K562 (cell line): ENCODE measurements around the gene OR52I1. TPM values are rescaled to one million over a fixed set of nuclear protein-coding genes. Genes with fewer than 3 reads are reported as not detected.

Experiments used
- ATAC-seq: fragments of 200-7000 bp; cut with Tn5 transposase; 3 replicates; pipeline ENCODE4 v1.9.1; 2020; ENCODE audit warnings: moderate library complexity
- BruUV-seq: library from RNA; stranded (reverse); fragments of 400-500 nt; replicated peaks from 2 replicates; lab custom pipeline; 2021; lab: Mats Ljungman, UMichigan
- CTCF ChIA-PET: fragments of 300-600 bp; formaldehyde crosslinking; extraction: SDS; loops from one replicate; lab custom pipeline; 2021; ENCODE audit warnings: low intra/inter-chr PET ratio; lab: Yijun Ruan, JAX
- POLR2A ChIA-PET: fragments of 300-600, 350-650 bp; sonication (Branson Sonifier 250); formaldehyde crosslinking; extraction: SDS; loops from one replicate; lab custom pipeline; 2021; ENCODE audit warnings: antibody characterized with exemption, inconsistent platforms; lab: Yijun Ruan, JAX
- DNase-seq, 4 experiments: peaks; one replicate each; pipeline versions ENCODE4 v3.0.0 to v3.0.0-alpha.2; 2011 to 2018; ENCODE audit warnings: low spot score in 3 of 4, mixed read lengths in 3 of 4; ENCODE audit errors: extremely low read depth in 1 of 4
- FAIRE-seq: peaks from 2 replicates; lab custom pipeline; 2011; peaks lifted over from hg19 to GRCh38; lab: Jason Lieb, UNC
- H2AFZ ChIP-seq: 2 replicates; pipeline ENCODE4 v1.6.0; 2011; ENCODE audit warnings: low read depth, low read length, control low read depth, inconsistent platforms
- H3K27ac ChIP-seq: fragments of 200-600 bp; 3 replicates; pipeline ENCODE4 v1.8.0; 2011; ENCODE audit warnings: low read depth, mild to moderate bottlenecking, control low read depth, inconsistent platforms, low read length, moderate library complexity, mixed read lengths; ENCODE audit errors: extremely low read depth
- H3K27me3 ChIP-seq, 2 experiments: fragments of 300-600 bp in 1 of 2; 2 replicates in 1 of 2; 3 replicates in 1 of 2; pipeline versions ENCODE4 v1.6.0 to v1.8.0; 2011; ENCODE audit warnings: inconsistent platforms in 2 of 2, low read length in 2 of 2, mild to moderate bottlenecking in 1 of 2, mixed read lengths in 1 of 2, moderate library complexity in 1 of 2; ENCODE audit not compliant: control insufficient read depth in 2 of 2, insufficient read depth in 2 of 2
- H3K36me3 ChIP-seq: fragments of 300-600 bp; 3 replicates; pipeline ENCODE4 v1.8.0; 2011; ENCODE audit warnings: mild to moderate bottlenecking, low read length, inconsistent platforms; ENCODE audit not compliant: control insufficient read depth, insufficient read depth
- H3K4me1 ChIP-seq, 2 experiments: fragments of 200-600 bp in 1 of 2; replicated peaks in 1 of 2; 2 replicates in 1 of 2; 3 replicates in 1 of 2; pipeline versions ENCODE4 v1.5.1 to v1.8.0; 2011; ENCODE audit warnings: inconsistent platforms in 2 of 2, low read length in 2 of 2, mild to moderate bottlenecking in 1 of 2, mixed read lengths in 1 of 2, moderate library complexity in 1 of 2; ENCODE audit not compliant: control insufficient read depth in 2 of 2, insufficient read depth in 2 of 2
- H3K4me2 ChIP-seq: 2 replicates; pipeline ENCODE4 v1.6.1; 2011; ENCODE audit warnings: low read length, control low read depth, inconsistent platforms, mixed read lengths; ENCODE audit not compliant: insufficient read depth
- H3K4me3 ChIP-seq: fragments of 200-600 bp; sonication (generic), shearing (Covaris generic); 2 replicates; pipeline ENCODE4 v1.5.1; 2016; ENCODE audit warnings: control low read depth, inconsistent platforms
- H3K79me2 ChIP-seq: fragments of 200-600 bp; 3 replicates; pipeline ENCODE4 v1.8.0; 2011; ENCODE audit warnings: low read length, inconsistent platforms; ENCODE audit not compliant: control insufficient read depth, insufficient read depth
- H3K9ac ChIP-seq, 2 experiments: 2 replicates each; pipeline versions ENCODE4 v1.6.0 to v1.6.1; 2011; ENCODE audit warnings: low read depth in 2 of 2, low read length in 2 of 2, control low read depth in 1 of 2, inconsistent platforms in 1 of 2, mild to moderate bottlenecking in 1 of 2, mixed read lengths in 1 of 2; ENCODE audit not compliant: insufficient read depth in 1 of 2
- H3K9me1 ChIP-seq: one replicate; pipeline ENCODE4 v1.6.0; 2011; ENCODE audit warnings: inconsistent platforms, mild to moderate bottlenecking, low read length, moderate library complexity; ENCODE audit not compliant: control insufficient read depth, insufficient read depth
- H3K9me3 ChIP-seq: replicated peaks from 2 replicates; pipeline ENCODE4 v1.5.1; 2011; ENCODE audit warnings: low read depth, low read length, inconsistent platforms; ENCODE audit not compliant: control insufficient read depth, insufficient read depth
- H4K20me1 ChIP-seq: replicated peaks from 2 replicates; pipeline ENCODE4 v1.6.1; 2011; ENCODE audit warnings: low read length, inconsistent platforms, mixed read lengths; ENCODE audit not compliant: control insufficient read depth, insufficient read depth
- CBX2 ChIP-seq: fragments of 200-600 bp; sonication (generic); IDR thresholded peaks from one replicate; pipeline ENCODE4 v1.6.1; 2012; ENCODE audit warnings: mild to moderate bottlenecking, low read length, inconsistent platforms; ENCODE audit not compliant: insufficient read depth, poor library complexity, severe bottlenecking
- CTCF ChIP-seq, 3 experiments: IDR thresholded peaks in 2 of 3; conservative IDR thresholded peaks in 1 of 3; 2 replicates each; pipeline ENCODE4 v1.5.1; 2011 to 2012; ENCODE audit warnings: low read length in 3 of 3, mild to moderate bottlenecking in 3 of 3, control low read depth in 2 of 3, improper control_type of control experiment in 1 of 3, inconsistent platforms in 1 of 3, low read depth in 1 of 3, mixed read lengths in 1 of 3, moderate library complexity in 1 of 3; ENCODE audit not compliant: insufficient read depth in 2 of 3
- GATA2 ChIP-seq: sonication (generic); formaldehyde crosslinking; IDR thresholded peaks from 2 replicates; pipeline ENCODE4 v1.4.0; 2020; ENCODE audit warnings: mild to moderate bottlenecking, missing genetic modification reagents
- RAD21 ChIP-seq, 2 experiments: fragments of 250-450 bp in 1 of 2; fragments of 450-650 bp in 1 of 2; sonication (Bioruptor Pico) in 1 of 2; formaldehyde crosslinking in 1 of 2; IDR thresholded peaks in 1 of 2; conservative IDR thresholded peaks in 1 of 2; 2 replicates each; pipeline versions ENCODE4 v1.4.0 to v1.8.0; 2020 to 2022; ENCODE audit warnings: mild to moderate bottlenecking in 2 of 2, moderate library complexity in 1 of 2
- RNF2 ChIP-seq: sonication (generic); IDR thresholded peaks from 2 replicates; pipeline ENCODE4 v1.6.1; 2016
- SAFB2 ChIP-seq: fragments of 200-400 bp; formaldehyde crosslinking; IDR thresholded peaks from 2 replicates; pipeline ENCODE4 v1.6.1; 2018; ENCODE audit warnings: borderline replicate concordance, low read length, low read depth, moderate library complexity; ENCODE audit not compliant: severe bottlenecking
- TAF15 ChIP-seq: fragments of 200-400 bp; formaldehyde crosslinking; IDR thresholded peaks from 2 replicates; pipeline ENCODE4 v1.6.1; 2017; ENCODE audit warnings: mild to moderate bottlenecking, low read depth, low read length, moderate library complexity
- TBL1XR1 ChIP-seq, 2 experiments: IDR thresholded peaks; 2 replicates each; pipeline ENCODE4 v1.6.1; 2012; ENCODE audit warnings: improper control_type of control experiment in 2 of 2, low read length in 2 of 2, mild to moderate bottlenecking in 1 of 2
- TFAP4 ChIP-seq: sonication (generic); formaldehyde crosslinking; IDR thresholded peaks from 2 replicates; pipeline ENCODE4 v1.8.0; 2022; ENCODE audit warnings: missing genetic modification reagents, mild to moderate bottlenecking, moderate library complexity, borderline replicate concordance
- ZBTB12 ChIP-seq: fragments of 250-450 bp; sonication (Bioruptor Pico); IDR thresholded peaks from 2 replicates; pipeline ENCODE4 v1.4.0; 2020
- WGBS: fragments of 100-300 bp; shearing (Covaris generic); methylation state at CpG from one replicate; pipeline ENCODE4 v1.1.6; 2016; ENCODE audit warnings: low coverage, mixed read lengths; ENCODE audit not compliant: insufficient coverage; ENCODE audit errors: missing lambda C conversion rate; 5-methylcytosine and 5-hydroxymethylcytosine counted together
- in situ Hi-C: fragments of 300-500 bp; cut with MboI; formaldehyde crosslinking; loops from 4 replicates; pipeline ENCODE4 v1.15.0; 2018; ENCODE audit warnings: inconsistent platforms, mixed read lengths
- intact Hi-C: fragments of 100-400 bp; cut with micrococcal nuclease; formaldehyde crosslinking; loops from 2 replicates; pipeline ENCODE4 v1.14.2; 2022
- polyA plus RNA-seq, 8 experiments: library from polyadenylated mRNA; depleted of rRNA in 4 of 8; stranded (reverse) in 5 of 8; unstranded in 3 of 8; fragments of >200 nt; fragmentation: Nextera tagmentation in 2 of 8; fragmentation: Illumina TruSeq in 1 of 8; extraction: Ambion mirVana in 2 of 8; extraction: Trizol in 1 of 8; gene quantifications; 2 replicates each; pipeline versions ENCODE4 v1.2.1 to v1.2.3, GENCODE V29; 2011 to 2014; ENCODE audit warnings: inconsistent platforms in 1 of 8, missing spikeins in 1 of 8
- total RNA-seq, 7 experiments: library from RNA; depleted of rRNA in 6 of 7; stranded (reverse); fragments of >200 nt in 6 of 7; fragmentation: Illumina TruSeq in 2 of 7; extraction: Trizol in 2 of 7; gene quantifications; 2 replicates each; pipeline versions ENCODE4 v1.2.1 to v1.2.3, GENCODE V29; 2011 to 2021; ENCODE audit warnings: low replicate concordance in 1 of 7

OR52I1 gene
- total and polyA plus RNA-seq, 9 of the 15 experiments (the other 6 are each of a cell fraction or from before 2014, with no cell fraction given): not detected

GRCh38 chr11:4551346-4551979 is 42.4 kb upstream of the OR52I1 start:
- intact Hi-C loops: no loop called here
- no peak overlapping the region for H3K9ac ChIP-seq
- ChIA-PET POLR2A (interaction anchor here (0.5 to 0.7 kb wide), 3 partner anchors 10 to 1544 kb away, joined by 3 to 4 read pairs (median 4); no protein-coding TSS in a partner anchor), CTCF (interaction anchor here (0.6 to 1.0 kb wide), 3 partner anchors 13 to 364 kb away, joined by 3 to 4 read pairs (median 3); no protein-coding TSS in a partner anchor)
- peak in 2 of 3 experiments; percentile 57; a peak in 4 of 6 replicates for TF ChIP-seq CTCF (IDR thresholded peaks at IDR 0.05 in 2 of 3, conservative IDR thresholded peaks at IDR 0.05 in 1 of 3; ENCODE audit: insufficient read depth in 2 of 3, low read depth in 1 of 3, low read length in 3 of 3)
- no peak for TF ChIP-seq TFAP4
- TF ChIP-seq TBL1XR1 (IDR thresholded peaks at IDR 0.05; ENCODE audit: low read length in 2 of 2): no peak
- TF ChIP-seq SAFB2: no peak
- no peak for TF ChIP-seq GATA2 (CRISPR knock-in tag)
- TF ChIP-seq CBX2: no peak
- TF ChIP-seq TAF15: no peak
- TF ChIP-seq ZBTB12 (CRISPR knock-in tag): no peak
- TF ChIP-seq RNF2: no peak
- TF ChIP-seq RAD21 (CRISPR knock-in tag; conservative IDR thresholded peaks at IDR 0.05 in 1 of 2, IDR thresholded peaks at IDR 0.05 in 1 of 2): peak in 1 of 2 experiments; percentile 46; a peak in 2 of 4 replicates
- no peak overlapping the region for H2AFZ ChIP-seq
- no peaks in the 10 kb centered on the region for H4K20me1 ChIP-seq
- no peaks in the 10 kb centered on the region for H3K27me3 ChIP-seq
- DNase-seq: peak; percentile 16 to 47 (median 30)
- no peak overlapping the region for H3K27ac ChIP-seq
- H3K79me2 ChIP-seq: no peaks in the 10 kb centered on the region
- ATAC-seq: peak; percentile 73
- H3K9me1 ChIP-seq: no peaks in the 10 kb centered on the region
- no peaks in the 10 kb centered on the region for H3K9me3 ChIP-seq
- peak; percentile 76 for FAIRE-seq
- no peak overlapping the region for H3K4me3 ChIP-seq
- H3K4me1 ChIP-seq: peaks cover 0 to 3% of the 10 kb centered on the region in 2 experiments; a peak in 1 of 5 replicates
- WGBS: 4% methylated on average over 8 of the region's 8 CpGs
- in situ Hi-C loops: no loop called here
- no peak overlapping the region for H3K4me2 ChIP-seq
- H3K36me3 ChIP-seq: no peaks in the 10 kb centered on the region
- no TSS peak for BruUV-seq
